HG02938 (cell line): Measurements from ENCODE around the gene IP6K1.
"Not testable (repeated sequence)": the region's sequence is repeated elsewhere in the genome, so short reads cannot be mapped to it uniquely, and the experiment has no call there.

ENCODE experiments used
- ATAC-seq: cut with Tn5 transposase; IDR thresholded peaks from one replicate; pipeline ENCODE4 v1.9.1; 2021; ENCODE audit warnings: mild to moderate bottlenecking, moderate library complexity; ENCODE audit not compliant: unreplicated experiment

The IP6K1 gene

DNA sequence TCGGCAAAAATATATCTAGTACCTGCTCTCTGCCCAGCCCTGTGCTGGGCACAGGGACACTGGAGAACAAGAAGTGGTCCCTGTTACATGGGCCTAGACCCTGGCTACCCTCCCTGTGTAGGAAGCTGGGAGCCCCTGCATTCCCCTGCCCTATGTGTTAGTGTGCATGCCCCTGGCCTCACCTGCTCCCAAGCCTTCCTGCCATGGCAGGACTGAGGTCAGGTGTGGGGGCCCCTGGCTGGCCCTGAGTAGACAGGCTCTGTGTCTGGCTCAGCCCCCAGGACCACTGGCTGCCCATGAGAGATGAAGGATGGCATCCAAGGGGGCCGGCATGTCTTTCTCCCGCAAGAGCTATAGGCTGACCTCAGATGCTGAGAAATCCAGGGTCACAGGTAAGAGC, 95.5 kb downstream of the IP6K1 start:
- not testable (repeated sequence) for ATAC-seq

DNA sequence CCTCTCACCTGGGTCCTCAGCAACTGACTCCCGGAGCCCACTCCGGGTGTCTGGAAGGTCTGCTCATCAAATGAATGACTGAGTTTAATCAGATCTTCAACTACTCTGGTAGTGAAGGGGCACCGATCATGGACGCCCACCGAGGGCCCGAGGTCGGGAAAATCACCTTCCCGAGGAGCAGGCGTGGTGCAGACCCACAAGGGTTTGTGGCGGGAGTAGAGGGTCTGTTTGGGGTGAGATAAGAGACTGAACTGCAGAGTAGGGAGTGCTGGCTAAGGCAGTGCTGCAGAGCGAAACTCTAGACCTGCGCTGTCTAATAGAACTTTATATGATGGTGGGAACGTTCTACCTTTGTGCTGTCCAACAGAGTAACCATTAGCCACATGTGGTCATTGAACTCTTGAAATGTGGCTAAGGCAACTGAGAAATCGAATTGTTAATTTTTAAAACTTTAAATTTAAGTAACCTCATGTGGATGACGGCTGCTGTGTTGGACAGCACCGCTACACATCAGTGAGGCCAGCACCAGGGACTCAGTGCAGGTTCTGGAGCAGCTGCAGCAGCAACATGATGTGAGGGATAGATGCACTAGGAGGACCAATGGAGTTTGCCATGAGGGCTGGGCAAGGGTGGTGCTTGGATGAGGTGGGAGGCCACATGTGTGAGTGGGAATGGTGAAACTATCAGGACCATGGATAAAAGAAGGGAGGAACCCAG, 96.3 kb downstream of the IP6K1 start:
- not testable (repeated sequence) for ATAC-seq

DNA sequence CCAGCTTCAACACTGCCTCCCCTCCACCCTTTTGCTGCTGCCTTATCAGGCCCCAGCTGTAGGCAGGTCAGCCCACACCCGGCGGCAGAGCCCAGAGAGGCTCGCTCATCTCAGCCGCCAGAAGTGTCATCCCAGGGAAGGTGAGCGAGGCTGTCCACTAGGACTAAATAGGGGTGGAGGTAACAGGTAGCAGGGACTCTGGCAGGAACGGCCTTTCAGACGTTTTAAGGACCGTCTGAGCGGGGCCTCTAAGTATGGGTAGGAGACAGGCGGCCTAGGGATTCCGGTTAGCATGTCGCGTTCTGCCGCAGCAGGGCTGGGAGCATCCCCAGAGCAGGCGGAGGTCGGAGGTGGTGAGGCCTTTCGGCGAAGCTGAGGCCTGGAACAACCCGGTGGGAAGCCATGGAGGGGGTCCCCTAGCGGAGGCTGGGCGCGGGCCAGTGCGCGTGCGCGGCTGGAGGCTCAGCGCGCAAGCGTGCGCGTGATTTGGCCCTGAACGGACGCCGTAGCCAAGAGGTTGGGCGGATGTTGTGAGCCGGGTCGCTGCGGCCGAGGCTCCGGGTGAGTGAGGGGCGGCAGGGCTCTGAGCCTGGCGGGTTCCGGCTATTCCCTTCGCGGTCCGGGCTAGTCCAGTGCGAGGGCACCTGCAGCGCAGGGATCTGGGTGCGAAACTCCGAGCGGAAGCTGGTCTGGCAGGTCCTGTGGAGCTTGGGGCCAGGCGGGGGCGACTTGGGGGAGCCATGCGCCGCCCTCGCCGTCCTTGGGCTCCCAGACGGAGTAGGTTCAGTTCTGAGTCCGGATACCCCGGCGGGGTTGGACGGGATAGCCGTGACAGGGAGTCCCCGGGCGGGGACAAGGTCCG, 97.1 kb downstream of the IP6K1 start, which contains the start of the genes MST1 and RNF123:
Gene MST1 (minus strand): TSS at position 429 of the 862 bp plus-strand sequence. CDS start 783 bp downstream, outside the sequence.
Gene RNF123 (plus strand): TSS at position 512 of the 862 bp plus-strand sequence. CDS start 1,609 bp downstream, outside the sequence.
- peak; percentile 56 for ATAC-seq

DNA sequence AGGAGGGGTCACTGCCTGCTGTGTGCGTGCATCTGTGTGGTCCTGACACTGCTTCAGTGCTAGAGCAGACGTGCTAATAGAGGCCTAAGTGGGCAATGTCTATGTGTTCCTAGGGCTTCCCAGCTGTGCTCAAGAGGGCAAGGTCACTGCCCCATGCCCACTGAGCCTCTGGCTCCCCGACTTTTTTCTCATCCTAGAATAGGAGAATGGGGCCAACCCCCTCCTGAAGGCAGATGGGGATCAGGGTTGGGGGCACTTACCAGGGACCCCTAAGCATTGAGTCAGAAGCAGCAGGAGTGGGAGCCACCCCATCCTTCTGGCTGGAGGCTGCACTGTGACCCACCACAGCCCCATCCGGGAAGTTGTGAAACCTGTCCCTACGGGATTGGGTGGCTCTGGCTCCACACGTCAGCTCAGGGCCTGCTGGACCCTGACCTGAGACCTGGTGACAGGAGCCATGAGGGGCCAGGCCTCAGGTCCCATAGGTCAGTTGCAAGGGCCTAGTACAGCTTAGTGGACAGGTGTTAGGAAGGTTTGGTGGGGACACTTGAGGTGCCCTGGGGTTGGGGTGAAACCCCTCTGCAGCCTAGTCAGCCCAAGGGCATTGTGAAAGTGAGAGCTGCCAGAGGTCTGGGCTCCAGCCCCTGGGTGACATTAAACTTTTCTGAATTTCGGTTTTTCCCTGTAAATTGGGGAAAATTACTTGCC, 97.8 kb downstream of the IP6K1 start:
- ATAC-seq: not testable (repeated sequence)

DNA sequence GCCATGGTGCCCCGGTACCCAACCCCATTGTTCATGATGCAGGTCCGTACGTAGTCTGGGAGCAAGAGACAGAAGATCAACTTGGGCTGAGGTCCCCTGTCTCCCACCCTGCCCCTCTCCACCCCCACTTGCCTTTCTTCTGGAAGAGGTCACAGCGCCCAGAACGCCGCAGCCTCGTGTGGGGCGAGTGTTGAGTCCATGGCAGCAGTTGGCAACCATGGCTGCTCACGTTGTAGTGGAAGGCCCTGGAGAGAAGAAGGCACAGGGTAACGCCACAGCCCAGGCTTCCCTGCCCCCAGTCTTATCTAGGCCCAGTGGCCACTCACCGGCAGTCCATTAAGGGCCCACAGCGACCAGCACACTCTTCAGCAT, 98.9 kb downstream of the IP6K1 start:
- not testable (repeated sequence) for ATAC-seq

DNA sequence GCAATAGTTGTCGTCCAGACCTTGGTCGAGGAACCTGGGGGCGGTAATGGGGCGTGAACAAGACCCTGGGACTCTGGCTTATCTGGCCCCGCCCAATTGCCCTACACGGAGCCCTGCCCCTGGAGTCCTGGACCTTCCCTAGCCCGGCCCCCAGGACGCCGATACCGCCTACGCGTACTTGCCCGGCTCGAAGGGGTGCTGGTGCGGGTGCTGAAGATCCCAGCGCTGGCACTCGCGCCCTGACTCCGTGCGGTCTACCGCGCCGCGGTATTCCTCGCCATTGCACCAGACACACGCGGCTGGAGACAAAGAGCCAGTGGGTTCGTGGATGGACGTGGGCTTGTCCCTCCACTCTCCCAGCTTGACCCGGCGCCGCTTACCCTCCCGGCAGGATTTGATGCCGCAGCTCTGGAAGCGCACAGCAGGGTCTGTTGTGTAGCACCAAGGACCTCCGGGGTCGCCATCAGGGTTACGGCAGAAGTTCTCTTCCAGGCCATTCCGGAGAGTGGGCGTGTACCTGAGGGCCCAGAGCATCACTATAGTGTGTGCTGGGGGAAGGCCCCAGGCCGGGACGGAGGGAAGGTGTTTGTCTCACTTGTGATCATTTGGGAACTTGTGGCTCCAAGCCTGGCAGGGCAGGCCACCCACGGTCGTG, 99.4 kb downstream of the IP6K1 start:
- ATAC-seq: not testable (repeated sequence)

DNA sequence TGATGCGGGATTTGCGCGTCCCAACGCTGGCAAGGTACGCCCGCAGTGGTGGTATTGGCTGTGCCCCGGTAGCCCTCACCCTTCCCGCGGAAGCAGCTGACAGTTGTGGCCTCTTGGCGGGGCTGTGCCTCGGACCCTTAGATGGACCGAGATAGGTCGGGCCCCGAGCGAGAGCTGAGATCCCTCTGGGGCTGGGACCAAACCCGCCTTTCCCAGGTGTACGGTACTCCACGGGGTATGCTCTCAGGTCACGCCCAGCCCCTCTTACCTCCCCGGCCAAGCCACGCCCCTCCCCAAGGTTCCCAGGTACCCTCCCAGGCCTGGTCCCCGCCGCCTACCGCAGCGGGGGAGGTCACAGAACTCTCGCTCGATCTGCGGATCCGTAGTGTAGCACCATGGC, 100.0 kb downstream of the IP6K1 start:
- ATAC-seq: not testable (repeated sequence)

DNA sequence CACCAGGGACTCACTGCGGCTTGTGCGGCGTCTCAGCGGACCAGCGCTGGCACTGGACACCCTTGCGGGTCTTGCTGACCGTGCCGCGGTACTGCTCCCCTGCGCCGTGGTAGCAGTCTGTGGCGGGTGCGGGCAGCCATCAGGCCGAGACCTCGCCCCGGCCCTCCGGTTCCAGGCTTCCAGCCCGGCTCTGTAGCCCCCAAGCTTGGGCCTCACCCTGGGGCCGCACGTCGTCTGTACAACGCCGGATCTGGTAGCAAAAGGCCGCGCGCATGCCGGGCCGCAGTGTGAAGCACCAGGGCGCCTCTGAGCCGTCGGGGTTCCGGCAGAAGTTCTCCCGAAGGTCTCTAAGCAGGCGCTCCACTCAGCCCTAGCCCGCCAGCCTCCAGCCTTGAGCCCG, 100.5 kb downstream of the IP6K1 start:
- not testable (repeated sequence) for ATAC-seq

DNA sequence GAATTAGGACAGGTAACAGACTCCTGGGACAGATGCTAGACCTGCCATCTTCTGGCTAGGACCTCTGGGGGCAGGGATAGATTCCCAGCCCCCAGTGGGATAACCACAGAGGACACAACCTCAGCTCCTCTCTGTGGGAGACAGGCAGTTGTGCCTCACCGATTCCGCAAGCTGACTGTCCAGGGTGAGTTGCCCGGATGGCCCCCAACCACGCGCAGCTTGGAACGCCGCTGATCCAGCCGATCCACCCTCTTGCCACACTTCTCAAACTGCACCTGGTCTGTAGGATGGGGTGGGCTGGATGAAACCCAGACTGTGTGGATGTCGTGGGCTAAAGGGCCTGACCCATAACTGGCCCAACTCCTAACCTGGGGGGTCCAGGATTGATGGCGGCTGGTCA, 101.2 kb downstream of the IP6K1 start:
- ATAC-seq: not testable (repeated sequence)

DNA sequence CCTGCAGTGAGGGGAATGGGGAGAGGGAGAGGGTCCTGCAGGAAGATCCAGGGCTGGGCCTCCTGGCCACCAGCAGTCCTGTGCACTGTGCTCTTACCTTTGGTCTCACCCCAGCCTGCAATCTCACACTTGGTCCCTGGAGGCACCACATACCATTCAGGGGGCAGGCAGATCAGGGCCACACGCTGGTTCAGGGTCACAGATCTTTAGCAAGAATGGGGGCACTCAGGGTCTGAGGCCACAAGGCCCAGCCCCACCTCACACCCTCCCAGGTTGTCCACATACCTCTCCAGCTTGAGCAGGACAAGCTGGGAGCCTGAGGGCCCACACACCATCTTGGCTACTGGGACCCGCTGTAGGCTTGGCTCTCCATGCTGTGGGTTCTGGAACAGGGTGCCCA, 101.9 kb downstream of the IP6K1 start:
- ATAC-seq: not testable (repeated sequence)

DNA sequence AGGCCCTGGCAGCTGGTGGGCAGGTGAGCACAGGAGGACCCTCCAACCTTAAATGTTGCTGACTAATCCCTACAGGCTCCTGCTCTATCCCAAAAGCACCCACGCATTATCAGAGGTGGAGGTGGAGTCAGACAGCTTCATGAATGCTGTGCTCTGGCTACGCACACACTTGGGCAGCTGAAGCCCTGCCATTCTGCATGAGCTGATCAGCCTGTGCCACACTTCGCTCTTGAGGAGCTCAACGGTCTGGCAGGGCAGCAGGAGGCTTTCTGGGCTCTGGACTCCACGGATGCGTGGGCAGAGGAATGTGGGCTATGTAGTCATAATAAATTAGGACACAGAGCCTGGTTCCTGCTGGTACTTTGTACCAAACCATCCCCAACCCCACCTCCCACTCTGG, 103.2 kb downstream of the IP6K1 start:
- ATAC-seq: no peak

DNA sequence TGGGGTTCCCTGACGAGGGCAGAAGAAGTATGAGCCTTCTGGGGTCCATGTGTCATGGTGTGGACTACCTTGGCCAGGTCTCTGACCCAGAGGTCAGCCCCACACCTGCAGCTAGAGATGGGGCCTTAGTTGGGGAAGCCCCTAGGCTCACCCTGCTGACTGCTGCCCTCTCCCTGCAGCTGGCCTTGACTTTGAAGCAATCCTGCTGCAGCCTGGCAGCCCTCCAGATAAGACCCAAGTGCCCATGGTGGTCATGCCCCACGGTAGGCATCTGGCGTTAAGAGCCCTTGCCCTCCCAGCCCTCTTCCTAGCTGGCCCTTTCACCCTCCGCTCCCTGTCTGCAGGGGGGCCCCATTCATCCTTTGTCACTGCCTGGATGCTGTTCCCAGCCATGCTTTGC, 104.8 kb downstream of the IP6K1 start:
- no peak for ATAC-seq

DNA sequence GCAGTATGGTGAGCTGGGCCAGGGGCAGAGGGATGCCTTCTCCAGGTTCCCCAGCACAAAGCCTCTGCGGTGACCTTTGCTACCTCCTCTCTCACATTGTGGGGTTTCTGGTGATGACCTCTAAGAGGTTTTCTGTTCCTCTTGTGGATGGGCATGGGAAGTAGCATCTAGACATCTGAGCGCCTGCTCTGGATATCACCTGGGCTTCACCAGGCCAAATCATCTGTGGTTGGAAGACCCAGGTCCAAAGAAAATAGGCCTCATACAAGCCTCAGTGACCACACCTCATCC, 105.2 kb downstream of the IP6K1 start:
- ATAC-seq: no peak

DNA sequence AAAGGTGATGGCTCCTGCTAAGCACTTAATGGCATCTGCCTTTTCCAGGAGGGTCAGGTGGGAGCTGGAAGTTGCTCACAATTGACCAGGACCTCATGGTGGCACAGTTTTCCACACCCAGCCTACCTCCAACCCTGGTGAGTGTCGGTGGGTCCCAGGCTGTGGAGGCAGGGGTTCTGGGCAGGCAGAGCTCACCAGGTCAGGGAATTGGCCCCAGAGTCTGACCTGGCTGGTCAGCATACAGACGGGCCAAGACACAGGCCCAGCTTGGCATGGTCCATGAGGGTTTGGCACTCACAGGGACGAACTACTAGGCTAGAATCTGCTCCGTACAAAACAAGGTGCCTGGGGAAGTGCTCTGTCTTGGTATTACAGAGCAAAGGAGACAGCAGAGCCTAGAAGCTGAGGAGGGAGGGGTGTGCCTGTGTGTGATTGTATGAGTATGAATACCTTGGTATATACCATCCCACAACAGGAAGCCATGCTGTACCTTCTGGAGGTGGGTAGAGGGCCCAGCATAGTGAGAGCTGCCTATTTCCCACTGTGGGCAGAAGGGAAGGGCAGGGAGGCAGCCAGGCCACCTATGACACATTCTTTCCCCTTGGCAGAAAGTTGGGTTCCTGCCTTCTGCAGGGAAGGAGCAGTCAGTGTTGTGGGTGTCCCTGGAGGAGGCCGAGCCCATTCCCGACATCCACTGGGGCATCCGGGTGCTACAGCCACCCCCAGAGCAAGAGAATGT, 105.7 kb downstream of the IP6K1 start:
- ATAC-seq: no peak

DNA sequence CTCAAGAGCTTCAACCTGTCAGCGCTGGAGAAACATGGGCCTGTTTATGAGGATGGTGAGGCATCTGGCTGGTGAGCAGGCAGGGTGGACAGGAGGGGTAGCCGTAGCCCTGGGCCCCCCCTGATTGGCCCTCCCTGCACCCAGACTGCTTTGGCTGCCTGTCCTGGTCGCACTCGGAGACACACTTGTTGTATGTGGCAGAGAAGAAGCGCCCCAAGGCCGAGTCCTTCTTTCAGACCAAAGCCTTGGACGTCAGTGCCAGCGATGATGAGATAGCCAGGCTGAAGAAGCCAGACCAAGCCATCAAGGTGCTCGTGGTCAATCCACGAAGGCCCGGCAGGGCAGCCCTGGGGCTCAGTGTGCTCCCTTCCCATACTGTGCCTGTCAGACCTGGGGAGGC, 110.4 kb downstream of the IP6K1 start:
- no peak for ATAC-seq

DNA sequence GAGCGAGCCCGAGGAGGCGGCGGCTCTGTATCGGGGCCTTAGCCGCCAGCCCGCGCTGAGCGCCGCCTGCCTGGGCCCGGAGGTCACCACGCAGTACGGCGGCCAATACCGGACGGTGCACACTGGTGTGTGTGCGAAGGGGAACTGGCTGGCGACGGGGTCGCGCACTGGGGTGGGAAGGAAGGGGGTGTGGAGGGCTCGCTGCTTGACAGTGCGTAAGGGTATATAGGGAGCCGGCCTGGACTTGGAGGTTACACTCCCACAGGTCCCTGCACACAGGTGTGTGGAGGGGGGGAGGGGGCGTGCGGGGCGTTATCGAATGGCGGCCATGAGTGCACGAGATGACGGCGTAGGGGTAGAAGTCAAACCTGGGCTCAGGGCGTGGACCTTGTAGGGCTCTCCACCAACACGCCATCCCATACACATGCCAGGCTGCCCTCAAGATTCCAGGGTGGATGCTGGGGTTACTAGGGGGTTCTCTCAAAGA, 111.8 kb downstream of the IP6K1 start:
- peak; percentile 12 for ATAC-seq
